GM19455 (cell line): Measurements from ENCODE around the gene SRA1.
"Not testable (repeated sequence)": the region's sequence is repeated elsewhere in the genome, so short reads cannot be mapped to it uniquely, and the experiment has no call there.

Source experiments
- ATAC-seq: cut with Tn5 transposase; IDR thresholded peaks from one replicate; pipeline ENCODE4 v1.9.1; 2021; ENCODE audit not compliant: unreplicated experiment

The SRA1 gene

DNA sequence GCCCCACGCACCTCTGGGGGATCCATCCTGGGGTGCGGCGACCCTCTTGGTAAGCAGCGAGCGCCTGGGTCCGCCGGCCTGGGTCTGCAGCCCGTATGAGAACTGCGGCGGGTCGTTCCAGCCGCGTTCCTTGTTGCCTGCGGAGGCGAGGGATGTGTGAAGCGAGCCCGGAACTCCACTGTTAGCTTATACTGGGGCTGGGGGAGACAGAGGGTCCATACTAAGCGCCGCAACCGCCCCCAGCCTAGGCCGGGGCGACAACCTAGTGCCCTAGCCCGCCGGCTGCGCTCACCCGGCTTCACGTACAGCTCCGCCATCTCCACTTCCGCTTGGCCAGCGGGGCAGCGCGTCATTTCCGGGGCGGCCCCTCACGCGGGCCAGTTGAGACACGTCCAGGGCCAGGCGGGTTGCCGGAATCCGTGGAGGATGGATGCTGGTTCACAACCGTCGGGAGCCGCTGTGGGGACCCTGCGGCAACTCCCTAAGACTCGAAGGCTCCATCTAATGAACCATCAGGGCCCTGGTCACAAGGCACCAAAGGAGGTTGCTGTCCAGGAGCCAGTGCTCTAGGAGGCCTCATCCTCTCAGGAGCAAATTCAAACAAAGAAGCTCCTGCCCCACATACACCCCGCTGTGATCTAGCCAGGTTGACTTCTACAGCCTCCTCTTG lies at the start of gene SRA1:
Gene SRA1 (minus strand): TSS at position 338 of the 670 bp plus-strand sequence. CDS start 21 bp downstream, at position 317.
- ATAC-seq = peak; percentile 97

DNA sequence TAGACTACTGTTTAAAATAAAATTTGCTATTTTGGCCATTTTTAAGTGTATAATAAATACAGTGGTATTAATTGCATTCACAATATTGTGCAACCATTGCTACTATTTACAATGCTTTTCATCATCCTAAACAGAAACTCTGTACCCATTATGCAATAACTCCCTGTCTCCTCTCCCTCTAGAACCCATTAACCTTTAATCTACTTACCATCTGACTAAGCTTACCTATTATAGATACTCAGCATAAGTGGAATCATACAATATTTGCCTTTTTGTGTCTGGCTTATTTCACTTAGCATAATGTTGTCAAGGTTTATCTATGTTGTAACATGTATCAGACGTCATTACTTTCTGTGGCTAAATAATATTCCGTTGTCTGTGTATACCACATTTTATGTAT lies 49.8 kb upstream of the SRA1 start:
- ATAC-seq = no peak

DNA sequence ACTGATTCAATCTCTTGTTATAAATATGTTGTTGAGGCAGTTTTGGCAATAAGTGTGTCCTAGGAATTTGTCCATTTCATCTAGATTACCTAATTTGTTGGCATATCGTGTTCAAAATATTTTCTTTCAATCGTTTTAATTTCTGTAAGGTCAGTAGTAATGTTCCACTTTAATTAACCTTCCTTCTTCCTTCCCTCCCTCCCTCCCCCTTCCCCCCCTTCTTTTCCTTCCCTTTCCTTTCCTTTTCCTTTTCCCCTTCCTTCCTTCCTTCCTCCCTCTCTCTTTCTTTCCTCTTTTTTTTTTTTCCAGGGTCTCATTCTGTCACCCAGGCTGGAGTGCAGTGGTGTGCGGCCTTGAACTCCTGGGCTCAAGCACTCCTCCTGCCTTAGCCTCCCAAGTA lies 48.6 kb upstream of the SRA1 start:
- no peak for ATAC-seq

DNA sequence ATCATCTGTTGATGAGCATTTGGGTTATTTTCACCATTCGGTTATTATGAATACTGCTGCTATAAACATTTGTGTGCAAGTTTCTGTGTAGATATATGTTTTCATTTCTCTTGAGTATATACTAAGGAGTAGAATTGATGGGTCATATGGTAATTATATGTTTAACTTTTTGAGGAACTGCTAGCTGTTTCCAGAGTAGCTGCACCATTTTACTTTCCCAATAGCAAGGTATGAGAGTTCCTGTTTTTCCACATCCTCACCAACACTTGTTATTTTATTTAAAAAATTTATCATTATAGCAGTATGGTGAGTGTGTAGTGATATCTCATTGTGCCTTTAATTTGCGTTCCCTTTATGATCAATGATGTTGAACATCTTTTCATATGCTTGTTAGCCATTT lies 46.5 kb upstream of the SRA1 start:
- no peak for ATAC-seq

DNA sequence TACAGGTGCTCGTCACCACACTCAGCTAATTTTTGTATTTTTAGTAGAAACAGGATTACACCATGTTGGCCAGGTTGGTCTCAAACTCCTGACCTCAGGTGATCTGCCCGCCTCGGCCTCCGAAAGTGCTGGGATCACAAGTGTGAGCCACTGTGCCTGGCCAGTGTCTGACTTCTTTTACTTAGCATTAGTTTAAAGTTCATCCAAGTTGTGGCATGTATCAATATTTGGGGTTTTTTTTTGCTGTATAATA lies 46.1 kb upstream of the SRA1 start:
- ATAC-seq = not testable (repeated sequence)

DNA sequence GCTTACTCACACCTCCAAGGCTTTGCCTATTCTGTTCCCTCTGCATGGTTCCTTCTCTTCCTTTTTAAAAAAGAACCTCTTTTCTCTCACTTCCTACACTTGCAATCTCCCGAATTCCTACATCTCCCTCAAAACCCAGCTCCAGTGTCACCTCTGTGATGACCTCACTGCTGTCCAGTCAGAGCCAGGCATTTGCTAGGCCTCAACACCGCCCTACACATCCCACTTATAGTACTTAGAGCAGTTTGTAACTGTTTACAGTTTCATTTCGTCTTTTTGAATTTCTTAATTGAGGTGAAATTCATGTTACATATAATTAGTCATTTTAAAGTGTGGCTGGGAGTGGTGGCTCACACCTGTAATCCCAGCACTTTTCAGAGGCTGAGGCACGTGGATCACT lies 44.9 kb upstream of the SRA1 start:
- no peak for ATAC-seq

DNA sequence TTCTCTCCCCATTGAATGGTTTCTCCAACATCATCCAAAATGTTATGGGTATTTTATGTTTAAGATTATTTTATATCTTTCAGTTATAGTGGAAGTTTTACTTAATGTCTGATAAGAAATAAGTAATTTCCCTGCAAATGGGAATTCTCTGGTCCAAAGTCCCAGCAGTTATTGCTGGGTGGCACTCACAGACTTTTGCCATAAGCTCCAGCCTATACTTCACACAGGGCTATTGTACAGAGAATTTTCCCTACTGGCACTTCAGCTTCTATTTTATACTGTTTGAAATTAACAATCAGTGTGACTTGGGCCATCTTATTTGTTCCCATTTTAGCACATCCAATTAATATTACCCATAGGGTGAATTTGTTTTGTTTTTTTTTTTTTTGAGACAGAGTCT lies 42.8 kb upstream of the SRA1 start:
- no peak for ATAC-seq

DNA sequence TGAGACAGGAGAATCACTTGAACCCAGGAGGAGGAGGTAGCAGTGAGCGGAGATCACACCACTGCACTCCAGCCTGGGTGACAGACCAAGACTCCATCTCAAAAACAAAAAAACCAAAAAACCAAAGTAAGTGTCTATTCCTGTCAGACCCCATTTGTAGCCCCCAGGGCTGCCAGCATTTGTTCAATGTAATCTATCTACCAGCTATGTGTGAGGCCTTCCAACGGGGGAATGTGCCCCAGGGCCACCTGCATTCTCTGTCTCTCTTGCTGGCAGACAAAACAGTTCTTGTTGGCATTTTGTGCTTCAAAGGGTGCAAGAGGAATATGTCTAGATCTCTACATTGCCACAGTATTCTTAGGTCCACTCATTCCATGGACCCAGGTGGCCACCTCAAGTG lies 41.6 kb upstream of the SRA1 start:
- ATAC-seq = no peak

DNA sequence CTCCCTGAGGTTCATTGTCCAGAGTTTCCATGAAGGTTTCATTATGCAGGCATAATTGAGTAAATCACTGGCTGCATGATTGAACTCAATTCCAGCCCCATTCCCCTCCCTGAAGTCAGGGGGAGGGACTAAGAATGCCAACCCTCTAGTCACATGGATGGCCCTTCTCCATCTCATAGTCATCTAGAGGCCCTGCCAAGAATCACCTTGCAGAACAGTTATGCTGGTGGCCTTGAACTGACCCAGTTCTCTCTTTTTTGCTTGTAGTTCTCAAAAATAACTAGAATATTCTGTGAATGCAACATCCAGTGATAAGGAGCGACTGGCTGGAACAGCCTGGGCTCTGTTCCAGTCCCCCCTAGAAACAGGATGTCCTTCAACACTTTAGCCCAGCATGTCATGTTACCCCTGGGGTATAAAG lies 39.1 kb upstream of the SRA1 start:
- no peak for ATAC-seq

DNA sequence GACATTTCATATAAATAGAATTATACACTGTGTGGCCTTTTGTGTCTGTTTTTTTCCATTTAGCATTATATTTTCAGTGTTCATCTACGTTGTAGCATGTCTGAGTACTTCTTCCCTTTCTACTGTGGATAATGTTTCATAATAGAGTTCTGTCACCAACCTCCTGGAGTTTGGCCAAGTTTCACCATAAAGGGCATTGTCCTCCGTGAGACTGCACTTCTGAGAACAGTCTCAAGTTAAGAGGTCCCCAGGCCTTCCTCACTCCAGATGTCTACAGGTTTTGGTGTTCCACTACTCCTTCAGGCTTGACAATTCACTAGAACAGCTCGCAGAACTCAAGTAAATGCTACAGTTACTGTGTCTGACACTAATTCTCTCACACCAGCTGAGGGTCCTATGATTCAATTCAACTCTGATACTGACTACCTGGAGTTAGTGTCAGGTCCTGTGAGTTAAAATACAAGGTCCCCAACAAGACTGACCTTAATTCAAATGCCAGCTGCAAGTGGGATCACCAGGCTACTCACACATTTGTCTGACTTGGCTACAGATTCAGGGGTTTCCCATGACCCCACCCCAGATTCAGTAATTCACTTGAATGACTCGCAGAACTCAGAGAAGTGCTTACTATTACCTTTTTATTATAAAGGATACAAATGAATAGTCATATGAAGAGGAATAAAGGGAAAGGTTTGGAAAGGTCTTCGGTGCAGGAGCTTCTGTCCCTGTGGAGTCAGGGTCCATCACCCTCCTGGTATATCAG lies 38.4 kb upstream of the SRA1 start:
- ATAC-seq = no peak

DNA sequence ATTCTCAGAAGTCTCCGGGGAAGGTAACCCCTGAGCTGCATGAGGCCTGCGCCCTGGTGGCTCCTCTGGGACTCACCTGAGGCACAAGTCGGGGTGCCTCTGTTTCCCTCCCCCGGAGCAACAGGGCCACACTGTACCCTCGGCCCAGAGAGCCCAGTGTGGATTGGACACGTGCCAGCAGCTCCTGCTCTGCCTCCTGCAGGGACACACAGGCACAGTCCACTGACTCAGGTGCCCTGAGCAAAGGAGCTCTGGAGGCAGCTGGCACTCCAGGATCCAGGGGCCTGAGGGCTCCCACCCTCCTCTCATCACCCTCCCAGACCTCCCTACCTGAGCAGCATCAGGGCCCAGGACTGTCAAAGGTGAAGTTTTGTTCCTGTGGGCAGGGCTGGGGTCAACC lies 36.9 kb upstream of the SRA1 start:
- no peak for ATAC-seq

DNA sequence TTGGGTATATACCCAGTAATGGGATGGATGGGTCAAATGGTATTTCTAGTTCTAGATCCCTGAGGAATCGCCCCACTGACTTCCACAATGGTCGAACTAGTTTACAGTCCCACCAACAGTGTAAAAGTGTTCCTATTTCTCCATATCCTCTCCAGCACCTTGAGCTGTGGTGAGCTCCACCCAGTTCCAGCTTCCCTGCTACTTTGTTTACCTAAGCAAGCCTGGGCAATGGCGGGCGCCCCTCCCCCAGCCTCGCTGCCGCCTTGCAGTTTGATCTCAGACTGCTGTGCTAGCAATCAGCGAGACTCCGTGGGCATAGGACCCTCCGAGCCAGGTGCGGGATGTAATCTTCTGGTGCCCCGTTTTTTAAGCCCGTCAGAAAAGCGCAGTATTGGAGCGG lies 35.8 kb upstream of the SRA1 start:
- ATAC-seq = not testable (repeated sequence)

DNA sequence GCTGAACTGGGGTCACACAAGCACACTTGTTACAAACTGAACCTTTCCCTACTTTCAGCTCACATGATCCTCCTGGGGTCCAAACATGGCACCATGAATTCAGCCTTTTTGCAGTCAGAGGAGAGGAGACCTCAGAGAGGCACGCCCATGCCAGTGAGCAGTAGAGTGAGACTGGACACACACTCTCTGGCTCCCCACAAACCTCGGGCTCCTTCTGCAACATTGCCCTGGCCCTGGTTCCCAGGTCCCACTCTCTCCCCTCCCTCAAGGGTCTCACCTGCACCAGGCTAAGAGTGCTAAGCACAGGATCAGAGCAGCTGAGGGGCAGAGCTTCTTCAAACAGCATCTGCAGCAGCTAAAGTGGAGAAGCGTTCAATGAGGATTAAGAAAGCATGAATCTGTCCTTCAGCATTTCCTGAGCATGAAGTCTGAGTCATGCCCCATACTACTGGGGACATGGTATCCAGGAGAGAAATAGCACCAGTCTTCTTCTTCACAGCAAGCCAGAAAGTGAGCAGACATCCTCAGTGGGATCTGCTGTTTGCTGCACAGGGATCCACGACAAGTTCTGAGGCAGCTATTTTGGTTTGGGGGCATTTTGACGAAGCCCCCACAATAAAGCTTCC lies 34.6 kb upstream of the SRA1 start:
- no peak for ATAC-seq

DNA sequence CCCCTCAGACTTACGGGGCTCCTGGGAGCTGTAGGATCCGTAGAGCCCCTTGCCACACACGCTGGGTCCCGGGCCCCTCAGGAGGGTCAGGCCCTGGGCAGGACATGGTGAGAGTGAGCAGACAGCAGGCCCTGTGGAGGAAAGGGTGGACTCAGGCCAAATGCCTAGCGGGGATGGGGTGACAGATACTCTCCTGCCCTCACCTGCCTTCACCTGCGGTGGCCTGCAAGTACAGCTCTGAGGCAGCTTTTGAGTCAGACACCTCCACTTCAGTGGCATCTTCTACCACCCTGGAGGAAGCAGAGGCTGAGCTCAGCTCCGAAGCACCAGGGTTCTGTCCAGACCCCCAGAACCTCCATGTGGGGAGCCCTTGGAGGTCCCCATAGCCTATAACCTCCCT lies 33.6 kb upstream of the SRA1 start:
- no peak for ATAC-seq

DNA sequence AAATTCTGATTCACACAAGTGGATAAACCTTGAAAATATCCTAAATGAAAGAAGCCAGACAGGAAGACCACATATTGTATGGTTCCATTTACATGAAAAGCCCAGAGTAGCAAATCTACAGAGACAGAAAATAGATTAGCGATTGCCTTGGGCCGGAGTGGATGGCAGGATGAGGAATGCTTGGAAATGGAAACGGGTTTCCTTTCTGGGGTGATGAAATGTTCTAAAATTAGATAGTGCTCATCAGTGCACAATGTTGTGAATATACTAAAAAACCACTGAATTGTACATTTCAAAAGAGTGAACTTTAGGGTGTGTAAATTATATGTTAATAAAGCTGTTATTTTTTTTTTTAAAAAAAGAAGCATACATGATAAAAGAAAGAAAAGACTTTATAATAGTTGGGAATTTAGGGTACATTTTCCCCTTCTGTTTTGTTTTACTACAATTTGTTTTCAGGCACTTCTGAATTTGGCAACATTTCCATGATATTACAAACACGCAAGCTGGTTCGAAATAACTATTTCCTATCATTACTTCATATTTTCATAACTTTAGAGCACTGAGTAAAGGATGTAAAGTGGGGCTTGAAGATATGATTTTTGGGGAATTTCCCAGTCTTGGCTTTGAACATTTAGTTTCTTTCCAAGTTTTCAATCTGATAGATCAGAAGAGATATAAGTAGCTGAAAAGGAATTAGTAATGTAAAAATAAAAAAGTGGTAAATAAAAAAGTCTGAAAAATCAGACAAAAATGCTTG lies 31.2 kb upstream of the SRA1 start:
- no peak for ATAC-seq

DNA sequence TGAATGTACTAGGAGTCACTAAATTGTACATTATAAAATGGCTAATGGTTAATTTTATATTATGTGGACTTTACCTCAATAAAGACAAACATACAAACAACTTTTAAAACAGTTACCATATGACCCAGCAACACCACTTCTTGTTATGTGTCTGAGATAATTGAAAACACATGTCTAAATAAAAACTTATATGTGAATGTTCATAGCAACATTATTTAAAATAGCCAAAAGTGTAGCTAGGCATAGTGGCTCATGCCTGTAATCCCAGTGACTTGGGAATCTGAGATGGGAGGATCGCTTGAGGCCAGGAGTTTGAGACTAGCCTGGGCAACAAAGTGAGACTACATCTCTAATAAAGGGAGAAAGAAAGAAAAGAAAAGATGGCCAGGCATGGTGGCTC lies 30.2 kb upstream of the SRA1 start:
- ATAC-seq = no peak

DNA sequence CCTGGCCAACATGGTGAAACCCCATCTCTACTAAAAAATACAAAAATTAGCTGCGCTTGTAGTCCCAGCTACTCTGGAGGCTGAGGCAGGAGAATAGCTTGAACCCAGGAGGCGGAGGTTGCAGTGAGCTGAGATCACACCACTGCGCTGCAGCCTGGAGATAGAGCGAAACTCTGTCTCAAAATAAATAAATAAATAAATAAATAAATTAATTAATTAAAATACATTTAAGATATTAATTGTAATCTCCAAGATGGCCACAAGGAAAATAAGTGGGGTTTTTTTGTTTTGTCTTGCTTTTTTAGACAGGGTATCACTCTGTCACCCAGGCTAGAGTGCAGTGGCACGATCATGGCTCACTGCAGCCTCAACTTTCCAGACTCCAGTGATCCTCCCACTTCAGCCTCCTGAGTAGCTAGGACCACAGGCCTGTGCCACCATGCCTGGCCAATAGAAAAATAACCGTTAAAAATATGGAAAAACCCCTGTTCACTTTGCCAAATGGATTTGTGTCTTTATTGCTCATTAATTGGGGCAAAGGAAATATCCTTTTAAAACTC lies 22.0 kb upstream of the SRA1 start:
- ATAC-seq = not testable (repeated sequence)

DNA sequence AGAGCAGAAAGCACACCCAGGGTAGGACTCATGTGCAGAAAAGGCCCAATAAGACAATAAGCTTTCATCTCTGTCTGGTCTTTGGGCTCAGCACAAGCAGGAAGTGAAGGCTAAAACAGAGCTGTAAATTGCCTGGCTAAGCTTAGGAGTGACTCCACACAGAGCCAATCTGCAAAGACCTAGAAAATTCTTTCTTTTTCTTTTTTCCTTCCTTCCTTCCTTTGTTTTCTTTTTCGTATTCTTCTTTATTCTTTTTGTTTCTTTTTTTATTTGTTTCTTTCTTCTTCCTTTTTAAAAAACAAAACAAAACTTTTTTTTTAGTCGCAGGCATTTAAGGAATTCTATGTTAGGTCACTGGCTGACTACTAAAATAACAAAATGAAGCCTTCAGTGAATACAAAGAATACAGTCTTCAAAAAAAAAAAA lies 19.5 kb upstream of the SRA1 start:
- ATAC-seq = no peak

DNA sequence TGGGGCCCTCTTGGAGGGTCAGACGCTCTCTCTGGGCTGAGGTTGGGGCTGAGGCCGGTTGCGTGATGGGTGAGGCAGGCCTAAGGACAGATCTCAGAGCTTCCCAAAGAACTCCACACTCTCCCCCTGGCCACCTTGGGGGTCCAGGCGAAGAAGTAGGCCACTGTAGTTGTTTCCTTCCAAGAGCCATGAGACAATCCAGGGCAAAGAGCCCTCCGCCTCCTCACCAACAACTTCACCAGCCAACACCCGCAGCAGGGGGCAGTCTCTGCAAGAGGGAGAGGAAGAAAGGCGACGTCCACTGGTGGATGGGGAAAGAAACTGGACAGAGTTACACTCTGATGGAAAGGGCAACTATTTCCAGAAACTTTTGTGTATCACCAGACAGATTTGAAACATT lies 18.0 kb upstream of the SRA1 start:
- no peak for ATAC-seq

DNA sequence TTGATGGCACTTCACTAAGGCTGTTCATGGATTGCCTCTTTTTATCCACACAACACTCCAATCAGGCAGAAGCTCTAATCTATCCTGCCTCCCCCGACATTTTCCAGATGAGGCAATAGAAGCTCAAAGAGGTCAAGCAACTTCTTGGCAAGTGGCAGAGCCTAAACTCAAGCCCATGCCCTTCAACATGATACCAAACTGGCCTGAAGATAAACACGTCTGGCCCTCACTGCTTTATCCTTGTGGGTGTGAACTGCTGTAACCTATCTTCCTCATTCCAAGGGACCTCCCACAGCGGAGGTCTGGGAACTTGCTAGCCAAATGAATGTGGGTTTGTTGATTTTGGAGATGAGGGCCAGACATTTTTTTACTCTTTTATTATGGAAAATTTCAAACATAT lies 16.9 kb upstream of the SRA1 start:
- no peak for ATAC-seq

DNA sequence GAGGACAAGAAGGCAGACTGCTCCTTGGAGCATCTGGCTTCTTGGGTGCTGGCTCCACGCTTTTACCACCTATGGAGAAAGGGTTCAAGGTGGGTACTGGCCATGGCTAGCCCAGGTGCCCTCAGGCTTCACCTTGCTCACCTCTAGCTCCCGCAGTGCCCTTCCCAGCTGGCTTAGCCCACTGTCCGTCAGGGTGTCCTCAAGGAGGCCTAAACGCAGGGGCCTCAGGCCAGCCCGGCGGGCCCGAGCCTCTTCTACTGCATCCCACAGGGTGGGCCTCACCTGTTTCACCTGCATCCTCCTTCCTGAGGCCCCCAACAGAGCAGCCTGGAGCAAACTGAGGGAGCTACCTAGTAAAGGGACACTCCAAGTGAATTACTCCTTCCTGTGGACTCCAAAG lies 16.4 kb upstream of the SRA1 start:
- no peak for ATAC-seq

DNA sequence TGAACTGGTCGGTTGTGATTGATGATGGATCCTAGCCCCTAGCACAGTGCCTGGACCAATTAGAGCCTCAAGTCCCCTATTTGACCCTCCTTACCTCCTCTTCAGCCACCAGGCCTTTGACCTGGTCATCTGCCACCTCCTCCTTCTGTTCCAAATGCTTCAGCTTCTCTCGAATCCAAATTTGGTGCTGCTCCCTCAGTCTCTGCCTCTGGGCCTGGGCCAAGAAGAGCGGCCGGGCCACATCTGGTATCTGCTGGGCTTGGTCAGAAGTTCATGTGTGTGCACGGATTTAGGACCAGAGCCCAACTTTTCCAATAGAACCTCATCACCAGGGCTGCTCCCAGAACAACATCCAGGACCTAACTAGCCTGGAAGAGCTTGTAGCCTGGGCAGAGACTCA lies 13.8 kb upstream of the SRA1 start:
- ATAC-seq = no peak
